Stimulated activated CD4-positive, alpha-beta T cell treated with anti-CD3 and anti-CD28 coated beads, Interleukin-1b, Interleukin-23, amount 100 ng/mL, for 24 hours (primary cell): ENCODE measurements around the gene BHMT.
"Not testable (repeated sequence)": the region's sequence is repeated elsewhere in the genome, so short reads cannot be mapped to it uniquely, and the experiment has no call there.

Experiments used
- DNase-seq, 4 experiments: peaks; one replicate each; pipeline ENCODE4 v3.0.0-alpha.2; 2020; ENCODE audit warnings: low read depth in 4 of 4, low spot score in 1 of 4

The BHMT gene

GRCh38 chr5:79171635-79172245, 60.1 kb downstream of the BHMT start:
- no peak for DNase-seq

- no peak for DNase-seq
Measured at GRCh38 chr5:79172269-79172668, 60.7 kb downstream of the BHMT start.

- no peak for DNase-seq
Measured at GRCh38 chr5:79173626-79174025, 62.0 kb downstream of the BHMT start.

- DNase-seq: not testable (repeated sequence)
Measured at GRCh38 chr5:79180449-79180848, 68.8 kb downstream of the BHMT start.

DNA sequence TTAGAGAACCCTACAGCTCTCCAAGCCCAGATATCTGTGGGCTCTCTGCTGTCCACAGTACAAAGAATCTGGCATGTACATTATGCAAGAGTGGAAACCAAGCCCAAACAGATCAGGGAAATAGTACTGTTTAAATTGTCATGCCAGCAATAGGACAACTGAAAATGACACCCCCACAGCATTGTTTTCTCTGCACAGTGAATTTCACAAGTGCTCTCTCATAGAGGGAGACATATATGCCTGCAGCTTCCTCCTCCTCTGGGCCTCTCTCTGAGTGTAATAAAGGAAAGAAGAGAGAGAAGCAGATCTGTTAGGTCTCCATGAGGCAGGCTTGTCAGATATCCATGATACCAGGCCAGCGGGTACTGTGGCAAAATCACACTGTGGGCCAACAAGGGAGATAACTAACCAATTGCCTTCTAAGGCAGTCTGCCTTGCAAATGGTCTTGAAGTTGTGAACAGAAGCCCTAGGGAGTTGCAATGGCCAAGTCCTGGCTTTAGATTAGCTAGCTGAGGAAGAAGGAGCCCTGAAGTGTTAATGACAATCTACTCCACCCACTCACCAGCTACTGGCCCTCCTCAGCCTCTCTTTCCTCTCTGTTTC, 69.9 kb downstream of the BHMT start:
- no peak for DNase-seq
